HG02623 (cell line): Measurements from ENCODE around the gene ABCA12.

Source experiments
- ATAC-seq: cut with Tn5 transposase; IDR thresholded peaks from one replicate; pipeline ENCODE4 v1.9.1; 2021; ENCODE audit warnings: moderate library complexity; ENCODE audit not compliant: unreplicated experiment

Gene ABCA12

GRCh38 chr2:215136669-215137328, 1.6 kb downstream of the ABCA12 start:
- no peak for ATAC-seq

- ATAC-seq: no peak
These were observed 18.0 kb downstream of the ABCA12 start for GRCh38 chr2:215120401-215120800.

- ATAC-seq: no peak
These were observed 18.6 kb downstream of the ABCA12 start for GRCh38 chr2:215119847-215120246.

GRCh38 chr2:215110918-215111317, 27.5 kb downstream of the ABCA12 start:
- ATAC-seq: no peak

- ATAC-seq: no peak
These were observed 31.0 kb downstream of the ABCA12 start for GRCh38 chr2:215107216-215108056.

GRCh38 chr2:215105607-215106354, 32.6 kb downstream of the ABCA12 start:
- no peak for ATAC-seq

- ATAC-seq: no peak
These were observed 34.2 kb downstream of the ABCA12 start for GRCh38 chr2:215104226-215104625.

- no peak for ATAC-seq
These were observed 39.6 kb downstream of the ABCA12 start for GRCh38 chr2:215098875-215099274.

- no peak for ATAC-seq
These were observed 54.3 kb downstream of the ABCA12 start for GRCh38 chr2:215084080-215084479.

- no peak for ATAC-seq
These were observed 55.3 kb downstream of the ABCA12 start for GRCh38 chr2:215083146-215083545.

- ATAC-seq: no peak
These were observed 56.0 kb downstream of the ABCA12 start for GRCh38 chr2:215082446-215082845.

GRCh38 chr2:215080545-215080944, 57.9 kb downstream of the ABCA12 start:
- ATAC-seq: no peak

- ATAC-seq: no peak
These were observed 66.8 kb downstream of the ABCA12 start for GRCh38 chr2:215071676-215072075.

- ATAC-seq: no peak
These were observed 70.0 kb downstream of the ABCA12 start for GRCh38 chr2:215068399-215068798.

GRCh38 chr2:215066124-215066523, 72.3 kb downstream of the ABCA12 start:
- no peak for ATAC-seq

GRCh38 chr2:215063526-215063925, 74.9 kb downstream of the ABCA12 start:
- ATAC-seq: no peak

- ATAC-seq: no peak
These were observed 77.4 kb downstream of the ABCA12 start for GRCh38 chr2:215060861-215061536.

GRCh38 chr2:215059724-215060123, 78.7 kb downstream of the ABCA12 start:
- no peak for ATAC-seq

GRCh38 chr2:215055891-215056290, 82.5 kb downstream of the ABCA12 start:
- ATAC-seq: no peak

GRCh38 chr2:215052810-215053209, 85.6 kb downstream of the ABCA12 start:
- ATAC-seq: no peak

- no peak for ATAC-seq
These were observed 86.0 kb downstream of the ABCA12 start for GRCh38 chr2:215052404-215052803.
